HFFc6 (cell line): ENCODE measurements around the gene HTR2C. TPM values are rescaled to one million over a fixed set of nuclear protein-coding genes. Genes with fewer than 3 reads are reported as not detected.
"Not testable (repeated sequence)": the region's sequence is repeated elsewhere in the genome, so short reads cannot be mapped to it uniquely, and the experiment has no call there.

ENCODE experiments used
- DNase-seq: peaks from one replicate; pipeline ENCODE4 v3.0.0-alpha.2; 2018
- H3K27ac Mint-ChIP-seq: 2 replicates; pipeline ENCODE4 v1.8.0; 2020; ENCODE audit warnings: mild to moderate bottlenecking, mixed read lengths
- H3K27me3 Mint-ChIP-seq: 2 replicates; pipeline ENCODE4 v1.8.0; 2021; ENCODE audit warnings: mild to moderate bottlenecking, moderate library complexity, mixed read lengths; ENCODE audit not compliant: insufficient read depth
- H3K36me3 Mint-ChIP-seq: 2 replicates; pipeline ENCODE4 v1.8.0; 2021; ENCODE audit warnings: low read depth, mixed read lengths
- H3K4me1 Mint-ChIP-seq: 2 replicates; pipeline ENCODE4 v1.8.0; 2020; ENCODE audit warnings: low read depth, mixed read lengths
- H3K4me3 Mint-ChIP-seq: 2 replicates; pipeline ENCODE4 v1.8.0; 2020; ENCODE audit warnings: mild to moderate bottlenecking, moderate library complexity, mixed read lengths
- H3K9me3 Mint-ChIP-seq: 2 replicates; pipeline ENCODE4 v1.8.0; 2020; ENCODE audit warnings: mild to moderate bottlenecking, mixed read lengths
- CTCF ChIP-seq: fragments of 200-600 bp; sonication (generic); IDR thresholded peaks from 2 replicates; pipeline ENCODE4 v1.5.0; 2021; ENCODE audit warnings: antibody characterized with exemption, mild to moderate bottlenecking
- microRNA-seq: library from miRNA; unstranded; fragments of <30 nt; microRNA quantifications from one replicate; pipeline ENCODE4, GENCODE V29; 2019
- total RNA-seq, 6 experiments: library from RNA; stranded (reverse); fragmentation: NEBNext Ultra II Directional; extraction: Animal tissue kit (Norgen Biotek cat#: 25700); gene quantifications; 2 replicates in 1 of 6; 3 replicates in 5 of 6; pipeline ENCODE4 v1.2.3, GENCODE V29; 2021

HTR2C gene
- total RNA-seq, 6 experiments from 2014 or later = not detected

GRCh38 chrX:114924856-114925255 lies 341.0 kb downstream of the HTR2C start:
- peak overlapping the region; percentile 24; the same call in 1 of the 2 replicates for H3K27ac Mint-ChIP-seq
- no peaks in the 10 kb centered on the region for H3K36me3 Mint-ChIP-seq
- peaks cover 18% of the 10 kb centered on the region for H3K4me1 Mint-ChIP-seq
- H3K4me3 Mint-ChIP-seq = 0 out of 2 replicates have a peak overlapping the region, but pooled peaks have one; percentile 31
- no peaks in the 10 kb centered on the region for H3K9me3 Mint-ChIP-seq
- no peak for TF ChIP-seq CTCF
- no peaks in the 10 kb centered on the region for H3K27me3 Mint-ChIP-seq
- peak; percentile 37 for DNase-seq

- Mint-ChIP-seq H3K27me3 (no peaks in the 10 kb centered on the region; the same call in 1 of the 2 replicates), H3K4me1 (peaks cover 9% of the 10 kb centered on the region), H3K36me3 (no peaks in the 10 kb centered on the region), H3K9me3 (peaks cover 6% of the 10 kb centered on the region), H3K27ac (no peak overlapping the region), H3K4me3 (no peak overlapping the region)
- TF ChIP-seq CTCF = no peak
- DNase-seq = no peak
Observed at GRCh38 chrX:114930227-114930626, 346.3 kb downstream of the HTR2C start.

GRCh38 chrX:114932550-114932949 lies 348.7 kb downstream of the HTR2C start:
- Mint-ChIP-seq H3K27me3 (no peaks in the 10 kb centered on the region; the same call in 1 of the 2 replicates), H3K27ac (no peak overlapping the region), H3K36me3 (no peaks in the 10 kb centered on the region), H3K4me3 (no peak overlapping the region), H3K9me3 (peaks cover 6% of the 10 kb centered on the region), H3K4me1 (no peaks in the 10 kb centered on the region)
- no peak for DNase-seq
- no peak for TF ChIP-seq CTCF

GRCh38 chrX:114933291-114933690 lies 349.4 kb downstream of the HTR2C start:
- H3K27me3 Mint-ChIP-seq = not testable (repeated sequence)

GRCh38 chrX:114937090-114937489 lies 353.2 kb downstream of the HTR2C start:
- not testable (repeated sequence) for H3K4me3 Mint-ChIP-seq, H3K27ac Mint-ChIP-seq, DNase-seq, H3K9me3 Mint-ChIP-seq, H3K4me1 Mint-ChIP-seq, H3K36me3 Mint-ChIP-seq, H3K27me3 Mint-ChIP-seq

More at GRCh38 chrX:114933291-114933690, 349.4 kb downstream of the HTR2C start:
- not testable (repeated sequence) for H3K4me3 Mint-ChIP-seq, DNase-seq, H3K36me3 Mint-ChIP-seq, H3K9me3 Mint-ChIP-seq, H3K4me1 Mint-ChIP-seq, H3K27ac Mint-ChIP-seq

- Mint-ChIP-seq H3K27me3 (no peaks in the 10 kb centered on the region), H3K36me3 (no peaks in the 10 kb centered on the region), H3K9me3 (no peaks in the 10 kb centered on the region), H3K4me3 (no peak overlapping the region), H3K27ac (no peak overlapping the region), H3K4me1 (no peaks in the 10 kb centered on the region)
- no peak for DNase-seq
- no peak for TF ChIP-seq CTCF
Observed at GRCh38 chrX:114952696-114953095, 368.8 kb downstream of the HTR2C start.

Small RNA genes lying within 50 kb of the gene (microRNA-seq; reads per million reads assigned to microRNA genes)
- gene MIR1264 (not detected), gene MIR1298 (not detected), gene MIR1911 (not detected), gene MIR1912 (not detected), gene MIR448 (not detected), gene MIR764 (not detected)
